GM19324 (cell line): ENCODE data around the gene EEF2K.

Experiments
- ATAC-seq: cut with Tn5 transposase; IDR thresholded peaks from one replicate; pipeline ENCODE4 v1.9.1; 2021; ENCODE audit warnings: mild to moderate bottlenecking, moderate library complexity; ENCODE audit not compliant: unreplicated experiment, low FRiP score

The EEF2K gene

DNA sequence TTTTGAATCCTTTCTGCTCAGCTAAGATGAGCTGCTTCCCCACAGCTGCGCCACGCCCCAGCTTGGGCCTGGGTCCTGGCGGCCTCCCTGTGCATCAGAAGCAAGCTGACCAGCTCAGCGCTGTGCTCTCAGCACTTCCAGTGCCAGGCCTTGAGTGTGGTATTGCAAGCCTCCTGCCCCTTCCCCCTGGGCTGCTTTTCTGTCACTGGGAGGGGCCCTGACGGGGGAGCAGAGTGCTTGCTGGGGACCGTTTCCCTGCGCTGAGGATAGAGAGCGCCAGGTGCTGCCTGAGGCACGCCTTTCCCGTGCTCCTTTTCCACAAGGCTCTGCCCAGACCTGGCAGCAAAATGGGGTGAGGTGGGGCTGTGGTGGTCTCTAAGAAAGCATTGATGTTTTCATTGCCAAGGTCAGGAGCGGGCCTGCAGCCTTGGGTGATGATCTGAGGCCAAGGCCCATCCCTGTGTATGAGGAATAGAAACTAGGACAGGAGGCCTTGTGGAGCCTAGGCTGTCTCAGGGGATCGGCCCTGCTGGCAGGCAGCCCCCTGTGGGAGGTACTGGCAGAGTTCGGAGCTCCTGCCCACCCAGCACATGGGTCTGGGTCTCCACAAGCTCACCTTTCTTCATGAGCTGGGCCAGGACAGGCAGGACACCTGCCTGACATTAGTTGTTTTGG is 120.8 kb downstream of the EEF2K start:
- no peak for ATAC-seq

DNA sequence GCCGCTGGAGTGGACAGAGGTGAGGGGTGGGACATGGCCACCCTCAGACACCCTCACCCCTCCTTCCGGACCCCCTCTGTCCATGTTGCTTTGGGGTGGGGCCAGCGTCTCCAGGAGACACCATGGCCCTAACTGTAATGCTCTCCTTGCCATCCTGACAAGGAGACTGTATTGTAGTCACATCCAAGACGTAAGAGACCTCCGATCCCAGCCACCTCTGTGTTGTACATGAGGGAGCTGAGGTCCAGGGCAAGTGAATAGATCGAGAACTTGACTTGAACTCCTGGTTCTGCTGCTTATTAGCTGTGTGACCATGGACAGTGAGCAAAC is 121.3 kb downstream of the EEF2K start:
- no peak for ATAC-seq

DNA sequence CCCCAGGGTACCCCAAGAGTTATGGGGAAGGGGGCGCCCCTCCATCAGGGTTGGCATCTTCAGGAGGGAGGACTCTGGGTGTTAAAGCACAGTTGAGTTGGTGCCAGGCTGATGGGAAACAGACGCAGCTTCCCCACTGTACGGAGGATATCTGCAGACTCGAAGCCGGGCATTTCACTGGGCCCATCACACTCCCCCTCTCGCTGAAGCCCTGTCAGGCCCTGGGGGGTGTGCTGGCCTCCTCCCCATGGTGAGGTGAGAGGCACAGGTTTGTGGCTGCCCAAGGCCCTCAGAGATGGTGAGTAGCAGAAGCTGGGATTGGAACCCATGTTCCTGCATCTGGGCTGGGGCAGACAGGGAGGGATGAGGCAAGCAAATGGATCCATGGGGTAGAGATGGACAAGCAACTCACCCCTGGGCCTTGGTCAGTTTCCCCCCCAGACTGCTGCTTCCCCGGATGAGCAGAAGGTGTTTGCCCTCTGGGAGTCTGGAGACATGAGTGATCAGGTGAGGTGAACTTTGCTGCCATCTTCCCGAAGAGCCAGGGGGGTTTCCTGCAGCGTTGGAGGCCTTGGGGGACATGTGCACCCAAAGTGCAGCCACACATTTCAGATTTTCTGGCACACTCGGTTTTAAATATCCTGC is 122.1 kb downstream of the EEF2K start:
- no peak for ATAC-seq

DNA sequence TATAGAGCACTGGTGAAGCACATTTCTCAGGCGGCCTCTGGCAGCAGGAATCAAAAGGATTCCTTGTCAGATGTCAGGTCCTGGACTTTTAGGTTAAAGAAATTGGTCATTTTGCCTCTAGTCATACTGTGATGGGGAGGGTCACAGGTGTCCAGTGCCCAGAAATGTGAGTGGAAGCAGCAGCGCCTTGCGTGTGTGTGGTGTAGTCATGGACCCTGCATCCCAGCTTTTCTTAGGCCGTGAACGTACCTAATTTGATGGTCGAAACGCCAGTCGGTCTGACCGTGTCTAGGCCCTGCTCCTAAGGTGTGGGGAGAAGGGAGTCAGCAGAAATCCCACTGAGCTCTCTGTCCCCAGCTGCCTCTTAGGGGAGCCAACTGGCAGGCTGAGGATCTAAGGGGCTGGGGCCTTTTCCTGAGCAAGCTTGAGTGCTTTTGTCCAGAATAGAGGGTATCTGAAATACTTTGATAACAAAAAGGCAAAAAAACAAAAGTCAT is 123.2 kb downstream of the EEF2K start:
- no peak for ATAC-seq

DNA sequence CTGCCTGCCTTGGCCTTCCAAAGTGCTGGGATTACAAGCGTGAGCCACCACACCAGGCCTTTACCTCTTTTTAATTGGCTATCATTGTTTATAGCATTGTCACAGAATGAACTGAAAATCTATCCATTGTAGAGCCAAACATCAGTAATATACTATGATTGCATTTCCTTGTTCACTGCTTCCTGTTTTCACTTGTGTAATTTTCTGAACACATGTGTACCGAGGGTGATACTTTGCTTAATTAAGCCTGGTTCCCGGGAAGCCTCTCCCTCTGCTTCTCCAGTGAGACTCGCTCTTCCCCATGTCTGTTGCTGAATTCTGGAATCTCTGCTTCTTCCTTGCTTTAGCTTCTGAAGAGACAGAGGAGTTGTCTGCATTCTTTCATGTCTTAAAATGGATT is 124.2 kb downstream of the EEF2K start:
- ATAC-seq = no peak

DNA sequence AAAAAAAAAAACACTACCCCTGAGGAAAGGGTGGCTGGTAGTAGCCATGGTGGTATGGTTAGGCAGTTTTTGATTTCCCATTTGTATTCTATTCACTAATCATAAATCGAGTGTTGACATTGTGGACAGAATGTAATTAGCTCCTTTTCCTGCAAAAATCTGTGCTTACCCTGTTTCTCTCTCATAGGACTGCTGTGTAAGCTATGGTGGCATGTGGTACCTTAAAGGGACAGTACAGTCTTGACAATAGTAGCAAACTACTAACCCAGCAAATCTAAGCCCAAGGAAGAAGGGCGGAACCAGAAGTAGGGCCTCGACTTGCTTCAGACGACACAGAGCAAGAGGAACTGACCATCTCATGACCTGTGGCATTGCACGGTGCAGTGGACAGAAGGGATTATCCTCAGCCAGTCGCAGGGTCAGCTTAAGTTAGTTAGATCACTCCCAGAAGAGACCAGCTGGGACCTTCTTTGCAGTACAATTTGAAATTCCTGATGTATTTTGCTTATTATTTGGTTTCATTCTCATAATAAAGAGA is 127.4 kb downstream of the EEF2K start:
- no peak for ATAC-seq

DNA sequence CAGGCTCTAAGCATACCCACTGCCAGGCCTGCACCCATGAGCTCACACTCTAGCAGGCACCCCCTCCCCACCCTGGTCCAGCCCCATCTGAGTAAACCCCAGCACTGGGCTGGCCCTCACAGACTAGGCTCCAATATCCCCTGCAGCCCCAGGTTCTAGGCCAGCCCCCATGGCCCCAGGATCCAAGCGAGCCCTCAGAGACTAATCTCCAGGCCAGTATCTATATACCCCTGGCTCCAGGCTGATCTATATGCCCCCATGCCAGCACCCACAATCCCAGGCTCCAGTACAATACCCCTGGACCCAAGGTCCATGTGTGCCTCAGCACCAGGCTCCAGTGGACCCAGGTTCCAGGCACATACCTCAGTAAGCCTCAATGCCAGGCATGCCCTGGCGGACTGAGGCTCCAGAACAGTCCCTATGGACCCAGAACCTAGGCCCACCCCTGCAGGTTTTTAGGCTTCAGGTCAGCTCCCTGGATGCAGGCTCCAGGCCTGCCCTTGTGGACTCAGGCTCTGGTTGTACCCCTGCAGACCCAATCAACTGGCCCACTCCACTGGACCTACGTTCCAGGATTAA is 129.7 kb downstream of the EEF2K start:
- no peak for ATAC-seq

DNA sequence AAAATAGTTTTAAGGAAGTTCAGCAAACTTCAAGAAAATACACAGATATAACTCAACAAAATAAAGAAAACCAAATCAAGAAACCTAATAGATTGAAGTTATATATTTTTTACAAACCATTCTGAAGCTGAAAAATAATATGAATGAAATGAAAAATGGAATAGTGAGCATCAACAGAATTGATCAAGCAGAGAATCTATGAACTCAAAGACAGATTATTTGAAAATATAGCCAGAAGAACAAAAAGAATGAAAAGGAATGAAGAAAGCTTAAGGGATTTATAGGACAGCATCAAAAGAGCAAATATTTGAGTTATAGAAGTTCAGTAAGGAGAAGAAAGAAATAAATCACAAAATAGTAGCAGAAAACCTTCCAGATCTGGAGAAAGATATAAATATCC is 130.5 kb downstream of the EEF2K start:
- ATAC-seq = no peak

DNA sequence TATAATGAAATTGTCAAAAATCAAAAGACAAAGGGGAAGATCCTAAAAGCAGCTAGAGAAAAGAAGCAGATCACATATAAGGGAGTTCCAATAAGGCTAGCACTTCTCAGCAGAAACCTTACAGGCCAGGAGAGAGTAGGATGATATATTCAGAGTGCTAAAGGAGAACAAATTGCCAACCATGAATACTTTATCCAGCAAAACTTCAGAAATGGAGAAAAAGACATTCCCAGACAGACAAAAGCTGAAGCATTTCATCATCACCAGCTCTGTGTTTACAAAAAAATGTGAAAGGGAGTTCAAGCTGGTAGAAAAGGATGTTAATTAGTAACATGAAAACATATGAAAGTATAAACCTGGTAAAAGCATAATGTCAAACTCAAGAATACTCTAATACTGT is 131.0 kb downstream of the EEF2K start:
- ATAC-seq = no peak

DNA sequence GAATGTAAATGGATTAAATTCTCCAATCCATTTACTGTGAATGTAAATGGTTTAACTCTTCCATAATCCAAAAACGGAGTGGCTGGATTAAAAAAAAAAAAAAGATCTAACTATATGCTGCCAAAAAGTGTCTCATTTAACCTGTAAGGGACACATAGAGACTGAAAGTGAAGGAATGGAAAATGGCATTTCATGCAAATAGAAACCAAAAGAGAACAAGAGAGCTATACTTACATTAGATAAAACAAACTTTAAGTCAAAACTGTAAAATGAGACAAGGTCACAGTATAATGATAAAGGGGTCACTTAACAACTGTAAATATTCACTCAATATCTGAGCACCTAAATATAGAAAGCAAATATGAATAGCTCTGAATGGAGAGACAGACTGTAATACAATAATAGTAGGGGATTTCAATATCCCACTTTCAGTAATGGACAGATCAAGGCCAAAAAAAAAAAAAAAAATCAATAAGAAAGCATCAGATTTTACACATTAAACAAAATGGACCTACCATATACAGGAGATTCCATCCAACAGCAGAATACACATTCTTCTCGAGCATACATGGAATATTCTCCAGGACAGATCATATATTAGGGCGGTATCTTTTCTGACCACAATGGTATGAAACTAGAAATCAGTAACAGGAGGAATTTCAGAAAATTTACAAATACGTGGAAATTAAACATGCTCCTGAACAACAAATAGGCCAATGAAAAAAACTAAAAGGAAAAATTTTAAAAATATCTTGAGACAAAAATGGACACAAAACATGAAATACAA is 132.0 kb downstream of the EEF2K start:
- ATAC-seq = no peak
